Activated T-cell treated with anti-CD3 and anti-CD28 coated beads for 4 hours (primary cell): ENCODE results near the gene FCRL5.
"Not testable (repeated sequence)": the region's sequence is repeated elsewhere in the genome, so short reads cannot be mapped to it uniquely, and the experiment has no call there.

ENCODE experiments used
- DNase-seq: peaks from one replicate; pipeline ENCODE4 v3.0.0-alpha.2; 2020

The FCRL5 gene

DNA sequence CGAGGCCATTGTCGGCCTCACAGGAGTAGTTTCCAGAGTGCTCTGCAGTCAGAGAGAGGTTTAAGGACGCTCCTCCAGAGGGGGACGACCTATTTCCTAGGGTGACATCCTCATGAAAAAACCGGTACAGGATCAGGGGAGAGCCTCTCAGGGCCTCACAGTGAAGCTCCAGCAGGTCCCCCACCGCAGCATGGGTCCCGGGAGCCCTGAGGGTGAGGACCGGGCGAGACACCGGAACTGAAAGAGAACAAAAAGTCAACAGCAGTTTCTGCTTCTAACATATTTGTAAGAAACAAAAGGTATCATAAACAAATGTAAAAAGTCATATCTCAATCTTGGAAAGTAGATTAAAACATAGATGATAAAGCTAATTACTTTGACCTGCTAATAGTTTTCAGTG lies 31.3 kb downstream of the FCRL5 start:
- no peak for DNase-seq

DNA sequence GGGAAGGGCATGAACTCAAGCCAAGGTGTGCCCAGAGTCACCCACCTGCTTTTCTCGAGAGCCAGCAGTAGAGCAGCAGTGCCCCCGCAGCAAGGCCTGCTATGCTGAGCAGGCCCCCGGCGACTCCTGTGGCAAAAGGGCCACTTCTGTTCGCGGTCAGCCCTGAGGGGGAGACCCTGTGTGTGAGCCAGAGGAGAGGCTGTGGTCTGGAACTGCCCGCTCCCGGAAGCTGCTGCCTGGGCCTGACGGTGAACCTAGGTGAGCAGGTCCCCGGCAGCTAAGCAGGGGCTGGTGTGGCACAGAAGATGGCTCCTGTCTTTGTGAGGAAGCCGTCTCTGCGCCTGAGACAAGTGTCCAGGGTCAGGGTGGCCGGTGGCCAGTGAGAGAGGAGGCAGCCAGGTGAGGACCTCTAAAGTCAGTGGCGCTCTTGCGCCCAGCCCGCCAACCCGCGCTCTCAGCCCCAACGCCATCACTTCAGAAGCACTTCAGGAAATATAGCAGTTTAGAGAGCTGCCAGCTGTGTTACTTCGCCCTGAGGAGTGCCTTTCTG lies 31.9 kb downstream of the FCRL5 start:
- DNase-seq = no peak

DNA sequence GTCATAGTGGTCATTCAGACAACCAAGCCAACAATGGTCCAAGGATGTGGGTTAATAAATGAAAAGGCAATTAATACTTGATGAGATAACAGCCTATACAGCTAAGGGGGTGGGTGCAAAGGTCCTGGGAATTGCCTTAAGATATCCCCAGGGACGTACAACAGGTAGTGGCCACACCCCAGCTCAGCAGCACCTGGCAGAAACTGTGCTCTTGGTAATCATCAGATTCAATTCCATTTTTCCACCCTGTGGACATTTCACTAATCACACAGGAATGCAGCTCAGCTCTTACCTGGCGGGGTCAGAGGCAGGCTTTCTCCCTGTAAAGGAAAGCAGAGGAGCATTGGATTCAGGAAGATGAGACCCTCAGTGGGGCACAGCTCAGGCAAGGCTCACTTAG lies 32.9 kb downstream of the FCRL5 start:
- no peak for DNase-seq

DNA sequence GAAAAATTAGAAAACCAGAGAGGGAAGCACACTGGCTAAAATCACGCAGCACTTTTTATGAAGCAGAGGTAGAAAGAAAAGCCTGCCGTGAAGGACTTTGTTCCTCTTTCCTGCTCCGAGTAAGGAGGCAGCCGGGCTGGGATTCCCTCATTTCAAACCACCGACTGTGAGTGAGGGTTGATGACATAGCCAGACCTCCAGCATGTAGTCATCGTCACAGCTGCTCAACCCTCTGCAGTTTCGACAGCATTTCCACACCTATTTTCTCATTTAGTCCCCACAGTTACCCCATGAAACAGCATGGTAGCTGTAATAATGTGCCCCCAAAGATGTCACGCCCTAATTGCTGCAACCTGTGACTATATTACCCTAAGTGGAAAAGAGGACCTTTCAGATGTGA lies 35.3 kb downstream of the FCRL5 start:
- no peak for DNase-seq

DNA sequence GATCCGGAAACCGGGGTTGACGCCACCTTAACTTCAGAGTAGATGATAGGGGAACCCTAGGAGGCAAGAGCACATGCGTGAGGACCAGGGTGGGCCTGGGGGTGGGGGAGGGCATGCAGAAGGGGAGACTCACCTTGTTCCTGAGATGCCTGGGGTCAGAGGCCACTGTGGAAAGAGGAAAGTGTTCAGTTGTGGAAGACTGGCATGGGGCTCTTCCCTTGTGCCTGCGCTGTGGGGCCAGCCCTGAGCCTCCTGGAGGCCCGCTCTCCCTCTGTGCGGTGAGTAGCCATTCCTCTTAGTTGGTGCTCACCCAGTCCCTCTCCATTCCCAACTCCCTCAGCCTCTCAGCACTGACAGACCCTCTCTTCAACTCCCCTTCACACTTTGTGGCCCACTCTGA lies 36.6 kb downstream of the FCRL5 start:
- DNase-seq = no peak

DNA sequence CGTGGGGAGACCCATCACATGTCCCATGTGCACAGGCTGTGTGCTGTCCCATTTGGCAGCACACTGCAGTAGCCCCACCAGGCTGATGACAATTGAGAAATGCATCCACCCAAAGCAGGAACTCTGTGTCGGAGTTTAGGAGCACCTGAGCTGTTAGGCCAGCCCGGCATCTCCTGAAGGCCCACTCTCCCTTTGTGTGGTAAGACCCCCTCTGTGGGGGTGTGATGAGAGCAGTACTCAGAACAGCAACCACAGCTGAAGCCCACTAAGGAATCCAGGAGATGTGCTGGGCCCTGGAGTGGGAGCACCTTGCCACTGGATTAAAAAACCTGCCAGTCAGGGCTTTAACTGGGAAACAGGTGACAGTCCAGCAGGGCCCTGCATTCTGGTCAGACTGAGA lies 37.2 kb downstream of the FCRL5 start:
- DNase-seq = no peak

DNA sequence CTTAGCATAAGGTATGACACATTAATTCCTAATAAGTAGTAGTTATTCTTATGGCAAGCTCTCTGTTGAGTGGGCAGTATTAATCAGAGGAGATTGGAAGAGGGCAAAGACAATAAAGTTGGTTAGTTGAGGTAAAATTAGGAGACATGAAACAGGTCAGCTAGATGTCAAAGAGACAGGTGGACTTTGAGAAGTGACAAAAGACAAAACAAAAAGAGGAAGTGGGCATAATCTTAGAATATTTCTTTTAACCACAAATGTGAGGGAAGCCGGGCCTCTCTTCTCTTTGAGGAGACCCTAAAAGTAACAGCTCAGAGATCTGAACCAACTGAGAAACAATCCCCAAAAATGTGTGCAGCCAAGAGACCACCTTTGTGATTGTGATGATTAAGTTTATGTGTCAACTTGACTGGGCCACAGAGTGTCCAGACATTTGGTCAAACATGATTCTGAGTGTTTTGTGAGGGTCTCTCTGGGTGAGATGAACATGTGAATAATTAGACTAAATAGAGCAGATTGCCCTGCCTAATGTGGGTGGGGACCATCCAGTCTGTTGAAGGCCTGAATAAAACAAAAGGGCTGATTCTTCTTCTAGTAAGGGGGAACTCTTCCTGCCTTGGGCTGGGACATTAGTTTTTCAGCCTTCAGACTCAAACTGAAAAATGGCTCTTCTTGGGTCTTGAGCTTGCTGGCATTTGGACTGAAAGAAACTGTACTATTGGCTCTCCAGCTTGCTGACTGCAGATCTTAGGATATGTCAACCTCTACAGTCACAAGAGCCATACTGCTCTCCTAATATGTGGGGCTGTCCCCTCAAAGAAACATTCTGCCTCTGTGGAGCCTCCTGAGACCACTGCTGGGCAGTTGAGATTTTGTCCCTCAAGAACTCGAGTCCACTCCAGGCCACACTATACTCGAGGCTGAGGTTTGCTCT lies 40.0 kb downstream of the FCRL5 start:
- no peak for DNase-seq

DNA sequence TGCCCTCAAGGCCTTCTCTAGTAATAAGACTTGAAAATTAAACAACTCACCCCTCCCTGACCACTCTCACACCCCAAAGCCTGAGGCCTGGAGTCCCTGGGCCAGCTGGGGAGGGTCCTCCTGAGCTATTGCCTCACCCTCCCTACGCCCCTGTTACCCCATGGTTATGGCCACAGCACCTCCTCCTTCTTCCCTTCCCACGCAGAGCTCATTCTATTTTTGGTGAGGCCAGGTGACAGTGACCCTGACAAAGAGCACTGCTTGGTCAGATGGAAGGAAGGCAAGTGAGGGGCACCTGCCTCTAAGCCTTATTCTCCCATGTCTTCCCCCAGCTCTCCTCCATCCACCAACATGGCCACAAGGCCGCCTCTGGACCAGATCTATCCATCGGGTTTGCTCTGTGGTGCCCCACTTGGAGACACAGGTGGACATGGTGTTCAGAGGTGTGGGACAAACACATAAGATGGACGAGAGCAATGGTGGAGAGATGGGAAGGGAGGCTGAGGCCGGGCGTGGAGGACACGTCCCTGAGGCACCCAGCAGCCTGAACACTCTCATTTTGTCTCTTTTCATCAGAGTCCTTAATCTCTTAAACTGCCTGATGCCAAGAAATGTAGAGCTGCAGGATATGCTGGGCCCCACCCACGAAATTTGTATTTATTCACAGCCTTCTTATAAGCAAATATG lies 42.6 kb downstream of the FCRL5 start:
- DNase-seq = no peak

DNA sequence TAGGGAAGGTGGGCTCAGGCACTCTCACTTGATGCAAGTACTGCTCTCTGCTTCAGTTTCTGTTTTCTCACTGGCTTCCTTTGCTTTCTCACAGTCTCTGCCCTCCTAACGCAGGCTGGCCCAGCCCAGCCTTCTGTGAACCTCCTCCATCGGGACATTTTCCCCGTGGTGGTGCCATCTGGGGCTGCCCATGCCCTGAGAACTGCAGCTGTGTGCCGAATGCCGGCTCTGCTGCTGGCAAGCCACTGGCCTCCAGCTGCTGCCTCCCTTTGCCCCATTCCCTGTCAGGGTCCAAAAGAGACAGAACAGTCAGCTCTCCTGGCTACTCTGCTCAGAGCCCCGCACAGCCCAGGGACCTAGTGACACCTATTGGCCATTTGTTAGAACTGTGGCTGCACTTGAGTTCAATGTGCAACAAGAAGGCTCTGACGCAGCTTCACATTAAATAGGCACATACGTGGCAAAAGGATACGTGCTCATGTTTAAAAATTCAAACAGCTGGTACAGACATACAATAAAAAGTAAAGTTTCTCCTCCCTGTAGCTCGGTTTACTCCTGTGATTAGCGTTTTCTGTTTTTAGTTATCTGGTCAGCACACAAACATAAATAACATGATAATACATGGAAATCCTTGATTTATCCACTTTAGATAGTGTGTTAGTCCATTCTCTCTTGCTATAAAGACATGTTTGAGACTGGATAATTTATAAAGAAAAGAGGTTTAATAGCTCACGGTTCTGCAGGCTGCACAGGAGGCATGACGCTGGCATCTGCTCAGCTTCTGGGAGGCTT lies 46.6 kb downstream of the FCRL5 start:
- no peak for DNase-seq

DNA sequence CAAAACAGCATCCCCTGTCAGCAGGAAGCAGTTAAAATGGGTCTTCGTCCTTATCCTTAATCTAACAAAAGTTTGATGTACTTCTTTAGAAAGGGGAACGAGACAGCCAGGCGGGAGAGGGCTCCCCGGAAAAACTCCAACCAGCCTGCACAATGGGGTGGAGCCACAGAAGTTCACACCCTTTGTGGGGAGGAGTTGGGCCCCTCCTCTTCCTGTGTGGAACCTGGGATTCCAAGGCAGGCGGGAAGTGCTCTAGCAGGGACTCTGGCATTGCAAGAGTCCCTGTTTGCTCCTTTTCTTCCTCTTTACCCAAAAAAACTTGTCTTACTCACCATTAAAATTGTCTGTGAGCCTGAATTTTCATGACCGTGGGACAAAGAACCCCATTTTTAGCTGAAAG lies 47.7 kb downstream of the FCRL5 start:
- DNase-seq = no peak

DNA sequence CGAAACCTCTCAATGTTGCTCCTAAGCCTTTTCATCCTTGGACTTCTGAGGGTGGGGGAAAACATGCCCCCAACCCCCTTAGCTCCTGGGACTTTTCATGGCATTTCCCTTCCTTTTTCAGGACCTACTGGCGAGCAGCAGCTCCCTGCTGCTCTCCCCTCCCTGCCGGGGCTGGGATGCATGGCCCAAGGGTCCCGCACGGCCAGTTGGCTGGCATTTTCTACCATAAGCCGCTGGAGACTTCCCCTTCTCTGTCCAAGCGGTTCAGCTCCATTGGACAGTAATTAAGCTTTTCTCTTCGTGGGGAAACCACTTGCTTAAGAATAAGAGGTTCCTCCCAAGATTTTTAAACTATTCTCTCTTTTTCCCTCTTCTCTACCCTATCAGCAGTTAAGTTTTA lies 52.8 kb downstream of the FCRL5 start:
- no peak for DNase-seq

DNA sequence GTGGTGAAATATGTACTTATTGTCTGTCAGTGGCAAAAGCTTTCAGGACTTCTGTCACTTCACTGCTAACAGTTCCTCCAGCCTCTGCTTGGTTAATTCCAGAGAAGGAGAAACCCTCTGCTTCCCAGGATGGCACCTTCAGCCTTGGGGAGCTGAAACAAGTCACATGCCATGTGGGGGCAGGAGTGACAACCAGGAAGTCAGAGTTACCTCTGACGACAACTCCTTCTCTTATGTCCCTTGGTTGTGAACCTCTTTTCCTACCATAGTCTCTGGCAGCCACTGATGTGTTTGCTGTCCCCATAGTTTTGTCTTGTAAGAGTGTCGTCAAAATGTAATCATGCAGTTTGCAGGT lies 53.6 kb downstream of the FCRL5 start:
- DNase-seq = no peak

DNA sequence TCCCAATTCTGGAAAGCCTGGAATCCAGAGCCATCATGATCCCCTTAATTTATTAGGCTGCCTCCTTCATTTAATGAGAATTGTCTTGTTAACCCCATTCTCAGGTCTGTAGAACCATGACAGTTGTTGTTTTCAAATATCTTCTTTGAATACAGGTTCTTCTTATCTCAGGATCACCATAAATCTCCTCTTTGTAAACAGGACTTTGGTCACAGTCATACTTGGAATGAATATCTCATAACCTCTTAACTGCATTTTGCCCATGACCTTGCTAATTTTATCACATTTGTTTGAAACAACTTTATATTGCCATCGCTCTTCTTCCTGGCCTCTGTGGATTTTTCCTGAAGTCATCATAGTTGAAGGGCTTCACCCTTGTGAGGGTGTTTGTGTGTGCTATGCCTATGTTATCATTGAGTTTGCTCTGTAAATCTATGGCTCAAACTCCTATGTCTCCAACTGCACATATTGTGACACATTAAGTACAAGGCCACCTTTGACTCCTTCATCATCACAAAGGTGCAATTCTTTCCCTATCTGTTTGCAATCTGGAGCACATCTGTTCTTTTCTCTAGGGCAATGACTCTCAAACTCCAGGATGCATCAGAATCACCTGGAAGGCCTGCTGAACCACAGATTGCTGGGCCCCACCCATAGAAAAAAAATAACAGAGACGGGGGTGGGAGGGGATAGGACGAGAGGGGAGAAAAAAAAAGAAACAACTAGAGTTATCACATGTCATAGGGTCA lies 54.2 kb downstream of the FCRL5 start:
- no peak for DNase-seq

DNA sequence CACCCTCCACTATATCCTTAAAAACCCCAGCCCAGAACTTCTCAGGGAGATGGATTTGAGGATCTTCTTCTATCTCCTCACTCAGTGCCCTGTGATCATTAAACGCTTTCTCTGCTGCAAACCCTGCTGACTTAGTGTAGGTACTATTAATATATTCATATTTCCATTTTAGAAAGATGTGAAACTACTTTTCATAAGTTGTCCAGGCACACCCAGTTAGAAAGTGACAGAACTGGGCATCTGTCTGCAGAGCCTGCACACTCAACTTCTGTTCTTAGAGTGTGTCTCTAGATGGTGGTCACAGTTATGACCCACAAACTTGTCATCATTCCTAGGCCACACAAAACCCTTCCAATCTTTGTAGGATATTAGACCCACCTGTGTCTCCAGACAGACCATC lies 55.0 kb downstream of the FCRL5 start:
- no peak for DNase-seq

DNA sequence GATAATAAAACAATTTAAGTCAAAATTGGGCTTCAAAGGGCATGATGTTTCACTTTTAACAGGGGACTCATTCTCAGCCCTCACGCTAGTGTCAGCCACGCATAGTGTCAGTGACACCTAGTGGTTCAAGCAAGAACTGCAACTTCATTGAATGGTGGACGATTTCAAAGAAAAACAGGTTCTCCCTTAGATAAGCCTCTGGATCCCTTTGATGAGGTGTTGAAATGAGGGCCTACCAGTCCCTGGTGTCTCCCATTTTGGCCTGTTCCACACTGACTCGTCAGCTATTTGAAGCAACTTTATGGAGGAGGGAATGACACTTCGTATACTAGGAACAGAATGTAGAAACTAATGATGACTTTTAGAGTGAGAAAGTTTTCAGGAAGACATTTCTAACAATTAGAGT lies 56.2 kb downstream of the FCRL5 start:
- peak; percentile 31 for DNase-seq

DNA sequence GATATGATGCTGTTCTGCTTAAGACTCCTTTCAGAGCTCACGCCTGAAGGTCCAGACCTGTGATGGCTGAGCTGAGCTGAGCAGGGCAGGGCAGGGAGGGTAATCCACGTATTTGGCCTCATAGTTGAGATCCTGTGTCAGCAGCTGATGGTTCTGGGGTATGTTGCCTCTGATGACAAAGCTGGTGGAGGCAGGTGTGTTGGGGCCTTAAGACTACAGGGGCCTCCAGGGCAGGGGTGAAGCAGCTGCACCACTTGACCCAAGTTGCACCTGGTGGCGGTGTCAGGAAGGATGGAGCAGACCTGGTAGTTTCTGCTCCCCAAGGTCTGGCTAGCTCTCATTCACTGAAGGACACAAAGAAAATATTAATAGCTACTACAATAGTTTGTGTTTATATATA lies 57.0 kb downstream of the FCRL5 start:
- DNase-seq = no peak

DNA sequence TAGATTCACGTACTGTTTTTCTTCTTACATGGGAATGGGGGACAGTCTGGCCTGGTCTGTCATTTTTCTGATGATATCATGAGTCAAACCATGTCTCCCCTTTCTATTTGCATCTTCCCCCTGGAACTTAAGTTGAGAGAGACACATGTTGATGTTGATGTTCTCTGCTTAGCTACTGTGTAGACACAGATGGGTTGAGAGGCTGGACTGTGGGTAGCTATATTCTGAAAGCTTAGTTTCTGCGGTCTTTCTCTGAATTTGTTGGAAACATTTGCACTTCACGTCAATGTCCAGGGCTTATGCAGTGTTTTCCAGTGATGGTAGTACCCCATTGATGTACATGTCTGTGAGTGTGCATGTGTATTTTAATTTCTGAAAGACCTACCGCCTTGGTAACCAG lies 58.2 kb downstream of the FCRL5 start:
- DNase-seq = no peak

DNA sequence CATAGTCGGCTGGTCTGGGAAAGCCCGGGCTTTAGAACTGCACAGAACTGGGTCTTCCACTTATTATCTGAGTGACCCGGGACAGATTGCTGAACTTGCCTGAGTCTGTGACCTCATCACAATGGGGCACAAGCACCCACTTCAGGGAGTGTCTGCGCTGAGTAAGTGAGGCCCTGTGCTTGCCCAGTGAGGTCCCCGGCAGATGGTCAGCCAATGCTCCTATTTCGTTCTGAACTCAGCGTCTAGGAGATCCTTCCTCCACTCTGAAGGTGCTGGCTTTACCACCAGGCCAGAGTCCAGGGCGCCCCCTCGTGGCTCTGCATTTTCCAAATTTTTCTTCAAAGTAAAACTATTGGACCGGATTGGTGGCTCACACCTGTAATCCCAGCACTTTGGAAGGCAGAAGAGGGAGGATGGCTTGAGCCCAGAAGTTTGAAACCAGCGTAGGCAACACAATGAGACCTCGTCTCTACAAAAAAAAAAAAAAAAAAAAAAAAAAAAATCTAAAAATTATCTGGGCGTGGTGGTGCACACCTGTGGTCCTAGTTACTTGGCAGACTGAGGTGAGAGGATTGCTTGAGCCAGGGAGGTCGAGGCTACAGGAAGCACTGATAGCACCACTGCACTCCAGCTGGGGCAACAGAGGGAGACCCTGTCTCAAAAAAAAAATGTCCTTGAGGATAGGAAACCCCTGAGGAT lies 61.7 kb downstream of the FCRL5 start:
- peak; percentile 24 for DNase-seq

DNA sequence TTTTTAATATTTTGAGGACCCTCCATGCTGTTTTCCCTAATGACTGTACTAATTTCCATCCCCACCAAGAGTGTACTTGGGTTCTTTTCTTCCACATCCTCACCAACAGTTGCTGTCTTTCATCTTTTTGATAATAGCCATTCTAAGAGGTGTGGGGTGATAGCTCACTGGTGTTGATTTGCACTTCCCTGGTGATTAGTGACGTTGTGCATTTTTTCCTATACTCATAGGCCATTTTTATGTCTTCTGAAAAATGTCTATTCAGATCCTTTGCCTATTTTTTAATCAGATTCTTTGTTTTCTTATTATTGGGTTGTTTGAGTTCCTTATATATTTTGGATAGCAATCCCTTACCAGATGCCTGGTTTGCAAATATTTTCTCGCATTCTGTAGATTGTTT lies 64.2 kb downstream of the FCRL5 start:
- no peak for DNase-seq

DNA sequence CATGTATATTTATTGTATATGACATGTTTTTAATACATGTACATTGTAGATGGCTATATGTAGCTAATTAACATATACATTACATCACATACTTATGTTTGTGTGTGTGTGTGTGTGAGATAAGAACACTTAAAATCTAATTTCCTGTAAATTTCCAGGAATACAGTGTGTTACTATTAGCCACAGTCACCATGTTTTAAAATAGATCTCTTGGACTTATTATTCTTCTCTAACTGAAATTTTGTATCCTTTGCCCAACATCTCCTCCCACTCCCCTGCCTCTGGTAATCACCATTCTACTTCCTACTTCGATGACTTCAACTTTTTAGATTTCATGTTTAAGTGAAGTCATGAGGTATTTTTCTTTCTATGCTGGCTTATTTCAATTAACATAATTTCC lies 64.8 kb downstream of the FCRL5 start:
- no peak for DNase-seq

DNA sequence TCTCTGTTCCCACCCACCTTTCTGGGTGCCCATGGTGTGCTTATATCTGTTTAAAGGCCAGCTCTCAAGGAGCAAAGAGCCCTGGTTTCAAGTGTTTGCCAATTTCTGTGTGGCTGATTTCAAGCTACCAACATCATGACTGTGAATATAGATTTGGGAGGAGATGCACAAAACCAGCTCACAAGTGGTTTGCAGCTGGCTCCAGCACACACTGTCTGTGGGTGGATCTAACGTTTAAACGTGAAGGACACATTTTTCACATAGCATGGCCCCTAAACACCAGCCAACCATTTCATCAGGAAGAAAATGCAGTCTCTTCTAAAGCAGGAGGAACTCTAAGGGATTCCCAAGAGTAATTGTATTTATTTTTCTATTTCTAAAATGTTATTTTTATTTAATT lies 65.2 kb downstream of the FCRL5 start:
- no peak for DNase-seq

DNA sequence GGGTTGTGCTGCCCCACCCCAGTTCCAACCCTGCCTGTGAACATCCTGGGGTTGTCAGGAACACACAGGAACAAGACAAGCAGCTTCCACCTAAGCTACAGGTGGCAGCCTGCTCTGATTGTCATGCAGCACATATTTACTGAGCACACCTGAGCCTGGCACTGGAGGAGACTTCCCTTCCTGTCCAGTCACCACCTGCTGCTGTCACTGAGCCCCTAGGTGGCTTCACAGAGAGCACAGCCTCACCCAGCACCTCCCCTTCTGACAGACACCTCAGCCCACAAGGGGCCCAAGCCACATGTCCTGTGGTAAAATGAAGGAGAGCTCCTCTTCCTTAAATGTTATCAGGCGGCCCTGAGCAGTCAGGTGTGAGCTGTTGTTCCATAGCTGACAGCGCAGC lies 65.9 kb downstream of the FCRL5 start:
- DNase-seq = not testable (repeated sequence)
